Parathyroid adenoma (tissue), 2 donors: ENCODE measurements around the gene CST7.
"Not testable (repeated sequence)": the region's sequence is repeated elsewhere in the genome, so short reads cannot be mapped to it uniquely, and the experiment has no call there.

Source experiments
- H2AFZ ChIP-seq: fragments of 300-600 bp; sonication (generic); one replicate; pipeline ENCODE4 v1.7.0; 2017; ENCODE audit warnings: antibody characterized with exemption, mild to moderate bottlenecking
- H3K27ac ChIP-seq: fragments of 300-600 bp; sonication (generic); one replicate; pipeline ENCODE4 v1.7.0; 2017
- H3K27me3 ChIP-seq: fragments of 300-600 bp; sonication (generic); one replicate; pipeline ENCODE4 v1.7.0; 2017; ENCODE audit warnings: low read length; ENCODE audit not compliant: control insufficient read depth, insufficient read depth
- H3K36me3 ChIP-seq: fragments of 300-600 bp; sonication (generic); one replicate; pipeline ENCODE4 v1.7.0; 2017; ENCODE audit warnings: low read length; ENCODE audit not compliant: control insufficient read depth, insufficient read depth
- H3K4me1 ChIP-seq: fragments of 300-600 bp; sonication (generic); one replicate; pipeline ENCODE4 v1.7.0; 2017; ENCODE audit warnings: control low read depth
- H3K4me2 ChIP-seq: fragments of 300-600 bp; sonication (generic); one replicate; pipeline ENCODE4 v1.7.0; 2017; ENCODE audit warnings: low read length
- H3K4me3 ChIP-seq: fragments of 300-600 bp; sonication (generic); one replicate; pipeline ENCODE4 v1.7.0; 2017; ENCODE audit warnings: low read depth, low read length
- H3K79me2 ChIP-seq: fragments of 300-600 bp; sonication (generic); one replicate; pipeline ENCODE4 v1.7.0; 2017; ENCODE audit warnings: control low read depth
- H3K9ac ChIP-seq: fragments of 300-600 bp; sonication (generic); one replicate; pipeline ENCODE4 v1.7.0; 2017; ENCODE audit warnings: mild to moderate bottlenecking
- H3K9me3 ChIP-seq: fragments of 300-600 bp; sonication (generic); one replicate; pipeline ENCODE4 v1.7.0; 2017; ENCODE audit warnings: low read length; ENCODE audit not compliant: control insufficient read depth
- TF ChIP-seq, protein P1 (sequence below): fragments of 300-600 bp; sonication (generic); IDR thresholded peaks from one replicate; pipeline ENCODE4 v1.7.0; 2017; ENCODE audit warnings: antibody characterized with exemption, mild to moderate bottlenecking
- donor health status: primary hyperparathyroidism.

CST7 gene

GRCh38 chr20:24917797-24918578 lies 31.1 kb upstream of the CST7 start:
- H3K4me3 ChIP-seq, result no peak overlapping the region
- no peak overlapping the region for H3K9ac ChIP-seq

GRCh38 chr20:24918579-24919566 lies 30.2 kb upstream of the CST7 start:
- no peak overlapping the region for H3K4me2 ChIP-seq
- peak overlapping the region; percentile 1 for H2AFZ ChIP-seq
- H3K27me3 ChIP-seq, result no peaks in the 10 kb centered on the region
- no peak overlapping the region for H3K4me3 ChIP-seq
- no peaks in the 10 kb centered on the region for H3K36me3 ChIP-seq
- H3K9ac ChIP-seq, result no peak overlapping the region
- TF ChIP-seq, protein P1, sequence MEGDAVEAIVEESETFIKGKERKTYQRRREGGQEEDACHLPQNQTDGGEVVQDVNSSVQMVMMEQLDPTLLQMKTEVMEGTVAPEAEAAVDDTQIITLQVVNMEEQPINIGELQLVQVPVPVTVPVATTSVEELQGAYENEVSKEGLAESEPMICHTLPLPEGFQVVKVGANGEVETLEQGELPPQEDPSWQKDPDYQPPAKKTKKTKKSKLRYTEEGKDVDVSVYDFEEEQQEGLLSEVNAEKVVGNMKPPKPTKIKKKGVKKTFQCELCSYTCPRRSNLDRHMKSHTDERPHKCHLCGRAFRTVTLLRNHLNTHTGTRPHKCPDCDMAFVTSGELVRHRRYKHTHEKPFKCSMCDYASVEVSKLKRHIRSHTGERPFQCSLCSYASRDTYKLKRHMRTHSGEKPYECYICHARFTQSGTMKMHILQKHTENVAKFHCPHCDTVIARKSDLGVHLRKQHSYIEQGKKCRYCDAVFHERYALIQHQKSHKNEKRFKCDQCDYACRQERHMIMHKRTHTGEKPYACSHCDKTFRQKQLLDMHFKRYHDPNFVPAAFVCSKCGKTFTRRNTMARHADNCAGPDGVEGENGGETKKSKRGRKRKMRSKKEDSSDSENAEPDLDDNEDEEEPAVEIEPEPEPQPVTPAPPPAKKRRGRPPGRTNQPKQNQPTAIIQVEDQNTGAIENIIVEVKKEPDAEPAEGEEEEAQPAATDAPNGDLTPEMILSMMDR, result no peak
- H3K79me2 ChIP-seq, result no peaks in the 10 kb centered on the region
- no peak overlapping the region for H3K27ac ChIP-seq
- H3K9me3 ChIP-seq, result no peaks in the 10 kb centered on the region
- no peaks in the 10 kb centered on the region for H3K4me1 ChIP-seq

More at GRCh38 chr20:24917797-24918578, 31.1 kb upstream of the CST7 start:
- no peaks in the 10 kb centered on the region for H3K79me2 ChIP-seq
- H3K27me3 ChIP-seq, result no peaks in the 10 kb centered on the region
- H3K4me2 ChIP-seq, result peak overlapping the region; percentile 19
- no peak overlapping the region for H3K27ac ChIP-seq
- H3K9me3 ChIP-seq, result no peaks in the 10 kb centered on the region
- H3K4me1 ChIP-seq, result no peaks in the 10 kb centered on the region
- peak overlapping the region; percentile 54 for H2AFZ ChIP-seq
- no peaks in the 10 kb centered on the region for H3K36me3 ChIP-seq
- TF ChIP-seq, protein P1, result peak; percentile 84

- not testable (repeated sequence) for H3K79me2 ChIP-seq, H3K27ac ChIP-seq, H3K27me3 ChIP-seq, H3K9me3 ChIP-seq, H3K4me2 ChIP-seq, H3K4me3 ChIP-seq, H3K36me3 ChIP-seq, H3K4me1 ChIP-seq, H2AFZ ChIP-seq, H3K9ac ChIP-seq
Observed at GRCh38 chr20:24919665-24920064, 29.4 kb upstream of the CST7 start.

DNA sequence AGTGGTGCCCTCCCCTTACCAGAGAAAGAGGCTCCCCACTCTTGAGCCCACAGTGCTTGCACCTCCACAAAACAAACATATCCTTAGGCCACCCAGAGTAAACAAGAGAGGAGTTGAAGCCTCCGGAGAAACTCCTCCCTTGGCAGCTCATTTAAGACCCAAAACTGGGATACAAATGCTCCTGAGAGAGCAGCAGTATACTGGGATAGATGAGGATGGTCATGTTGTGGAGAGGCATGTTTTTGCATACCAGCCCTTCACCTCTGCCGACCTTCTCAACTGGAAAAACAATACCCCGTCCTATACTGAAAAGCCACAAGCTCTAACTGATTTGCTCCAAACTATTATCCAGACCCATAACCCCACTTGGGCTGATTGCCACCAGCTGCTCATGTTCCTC lies 28.4 kb upstream of the CST7 start:
- H2AFZ ChIP-seq, H3K4me2 ChIP-seq, H3K4me1 ChIP-seq, H3K27ac ChIP-seq, H3K4me3 ChIP-seq, H3K9ac ChIP-seq, H3K9me3 ChIP-seq, H3K36me3 ChIP-seq, H3K27me3 ChIP-seq, H3K79me2 ChIP-seq: not testable (repeated sequence)

GRCh38 chr20:24929259-24929658 lies 19.8 kb upstream of the CST7 start:
- not testable (repeated sequence) for H3K4me3 ChIP-seq, H3K79me2 ChIP-seq, H3K4me2 ChIP-seq, H3K36me3 ChIP-seq, H3K9me3 ChIP-seq, H3K9ac ChIP-seq, H3K27me3 ChIP-seq
- Histone ChIP-seq H3K27ac (peak overlapping the region; percentile 90), H2AFZ (peak overlapping the region; percentile 77), H3K4me1 (peaks cover 12% of the 10 kb centered on the region)
